Muscle layer of duodenum (tissue), 2 donors: ENCODE data around the gene TIMM13.
A peak's percentile ranks its signal among the peaks of the same experiment; 100 is the strongest.
"Not testable (repeated sequence)": the region's sequence is repeated elsewhere in the genome, so short reads cannot be mapped to it uniquely, and the experiment has no call there.

Experiments
- H3K27ac ChIP-seq: one replicate; pipeline ENCODE4 v1.7.0; 2013; ENCODE audit warnings: mild to moderate bottlenecking, low read length
- H3K27me3 ChIP-seq: one replicate; pipeline ENCODE4 v1.7.0; 2013; ENCODE audit warnings: low read depth, mild to moderate bottlenecking, control low read depth, low read length
- H3K36me3 ChIP-seq, 2 donors: one replicate each; pipeline ENCODE4 v1.7.0; 2013; ENCODE audit warnings: low read length in 2 of 2, control low read depth in 1 of 2, mild to moderate bottlenecking in 1 of 2; ENCODE audit not compliant: insufficient read depth in 2 of 2, control insufficient read depth in 1 of 2
- H3K4me1 ChIP-seq, 2 donors: one replicate each; pipeline ENCODE4 v1.7.0; 2013; ENCODE audit warnings: low read length in 2 of 2, mild to moderate bottlenecking in 2 of 2, control low read depth in 1 of 2, moderate library complexity in 1 of 2; ENCODE audit not compliant: insufficient read depth in 2 of 2, control insufficient read depth in 1 of 2
- H3K4me3 ChIP-seq, 2 donors: one replicate each; pipeline ENCODE4 v1.7.0; 2013; ENCODE audit warnings: low read length in 2 of 2, low read depth in 1 of 2, mild to moderate bottlenecking in 1 of 2
- H3K9me3 ChIP-seq, 2 donors: one replicate each; pipeline ENCODE4 v1.7.0; 2013; ENCODE audit warnings: low read length in 2 of 2, control low read depth in 1 of 2, mild to moderate bottlenecking in 1 of 2; ENCODE audit not compliant: control insufficient read depth in 1 of 2
- donor health status: healthy.

TIMM13 gene

DNA sequence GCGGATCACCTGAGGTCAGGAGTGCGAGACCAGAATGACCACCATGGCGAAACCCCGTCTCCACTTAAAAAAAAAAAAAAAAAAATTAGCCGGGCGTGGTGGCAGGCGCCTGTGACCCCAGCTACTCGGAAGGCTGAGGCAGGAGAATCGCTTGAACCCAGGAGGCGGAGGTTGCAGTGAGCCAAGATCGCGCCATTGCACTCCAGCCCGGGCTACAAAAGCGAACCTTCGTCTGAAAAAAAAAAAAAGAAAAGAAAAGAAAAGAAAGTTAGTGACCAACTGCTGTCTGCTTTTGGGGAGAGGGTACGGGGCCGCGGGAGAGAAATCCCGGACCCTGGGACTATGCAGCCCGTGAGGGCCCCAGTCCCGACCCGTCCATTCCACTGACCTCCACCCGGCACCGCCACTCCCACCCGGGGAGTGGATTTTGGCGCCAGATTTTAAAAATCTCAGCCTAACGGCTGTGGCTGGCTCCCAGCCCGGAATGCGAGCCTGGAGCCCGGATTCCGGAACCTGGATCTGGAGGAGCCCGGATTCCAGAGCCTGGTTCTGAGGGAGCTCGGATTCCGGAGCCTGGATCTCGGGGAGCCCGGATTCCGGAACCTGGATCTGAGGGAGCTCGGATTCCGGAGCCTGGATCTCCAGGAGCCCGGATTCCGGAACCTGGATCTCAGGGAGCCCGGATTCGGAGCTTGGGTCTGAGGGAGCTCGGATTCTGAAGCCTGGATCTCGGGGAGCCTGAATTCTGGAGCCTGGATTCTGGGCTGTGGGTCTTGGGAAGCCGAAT, 35.4 kb upstream of the TIMM13 start:
- H3K9me3 ChIP-seq: no peaks in the 10 kb centered on the region
- no peaks in the 10 kb centered on the region for H3K36me3 ChIP-seq
- no peaks in the 10 kb centered on the region for H3K27me3 ChIP-seq
- peak overlapping the region in 1 of 2 donors; percentile 74 for H3K4me3 ChIP-seq
- peaks cover 0 to 17% of the 10 kb centered on the region in 2 donors for H3K4me1 ChIP-seq
- no peak overlapping the region for H3K27ac ChIP-seq

DNA sequence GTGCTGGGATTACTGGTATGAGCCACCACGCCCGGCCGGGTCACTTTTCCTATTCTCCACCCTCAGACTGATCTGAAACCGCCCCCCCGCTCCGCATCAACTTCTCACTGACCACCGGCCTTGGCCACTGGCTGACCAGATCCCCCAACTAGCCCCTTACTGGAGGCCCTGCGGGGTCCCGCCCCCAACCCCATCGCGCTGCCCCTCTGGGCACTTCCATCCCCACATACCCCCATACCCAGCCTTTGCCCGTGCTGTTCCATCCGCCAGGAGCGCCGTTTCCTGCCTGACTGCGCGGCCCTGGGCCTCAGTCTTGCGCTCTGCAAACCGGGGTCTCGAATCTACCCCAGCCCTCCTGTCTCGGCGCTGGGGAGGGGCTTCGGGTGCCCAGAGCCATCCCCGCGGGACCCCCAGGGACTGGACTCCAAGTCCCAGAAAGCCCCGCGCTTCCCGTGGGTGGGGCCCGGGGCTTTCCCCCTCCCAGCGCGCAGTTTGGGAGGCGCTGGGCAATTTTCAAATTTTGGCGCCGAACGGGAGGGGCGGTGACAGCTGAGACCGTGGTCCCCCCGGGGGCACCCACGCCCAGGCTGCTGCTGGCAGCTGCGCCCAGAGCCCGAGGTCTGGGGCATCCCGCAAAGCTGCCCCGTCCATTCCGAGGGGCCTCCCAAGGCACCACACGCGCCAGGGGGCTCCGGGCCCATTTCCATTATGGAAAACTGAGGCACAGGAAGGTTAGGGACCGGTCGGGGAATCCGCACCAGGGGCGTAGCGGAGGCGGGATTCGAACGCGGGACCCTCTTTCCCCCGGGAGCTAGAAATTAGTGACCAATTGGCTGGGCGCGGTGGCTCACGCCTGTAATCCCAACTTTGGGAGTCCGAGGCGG, 34.6 kb upstream of the TIMM13 start:
- Histone ChIP-seq H3K36me3 (no peaks in the 10 kb centered on the region), H3K27ac (no peak overlapping the region), H3K27me3 (no peaks in the 10 kb centered on the region), H3K9me3 (no peaks in the 10 kb centered on the region), H3K4me3 (peak overlapping the region; percentile 66 to 74), H3K4me1 (peaks cover 0 to 21% of the 10 kb centered on the region in 2 donors)

DNA sequence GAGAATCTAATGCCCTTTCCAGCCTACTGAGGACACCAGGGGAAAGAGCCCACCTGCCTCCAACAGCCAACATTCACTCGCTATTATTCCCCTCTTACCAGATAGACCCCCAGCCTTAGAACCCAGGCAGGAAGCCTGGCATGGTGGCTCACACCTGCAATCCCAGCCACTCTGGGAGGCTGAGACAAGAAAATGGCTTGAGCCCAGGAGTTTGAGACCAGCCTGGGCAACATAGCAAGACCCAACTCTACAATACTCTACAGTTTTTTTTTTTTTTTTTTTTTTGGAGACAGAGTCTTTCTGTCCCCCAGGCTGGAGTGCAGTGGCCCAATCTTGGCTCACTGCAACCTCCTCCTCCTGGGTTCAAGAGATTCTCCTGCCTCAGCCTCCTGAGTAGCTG, 32.9 kb upstream of the TIMM13 start:
- Histone ChIP-seq H3K4me1 (peaks cover 0 to 27% of the 10 kb centered on the region in 2 donors), H3K27me3 (no peaks in the 10 kb centered on the region), H3K36me3 (no peaks in the 10 kb centered on the region), H3K27ac (no peak overlapping the region), H3K9me3 (no peaks in the 10 kb centered on the region), H3K4me3 (no peak overlapping the region)

DNA sequence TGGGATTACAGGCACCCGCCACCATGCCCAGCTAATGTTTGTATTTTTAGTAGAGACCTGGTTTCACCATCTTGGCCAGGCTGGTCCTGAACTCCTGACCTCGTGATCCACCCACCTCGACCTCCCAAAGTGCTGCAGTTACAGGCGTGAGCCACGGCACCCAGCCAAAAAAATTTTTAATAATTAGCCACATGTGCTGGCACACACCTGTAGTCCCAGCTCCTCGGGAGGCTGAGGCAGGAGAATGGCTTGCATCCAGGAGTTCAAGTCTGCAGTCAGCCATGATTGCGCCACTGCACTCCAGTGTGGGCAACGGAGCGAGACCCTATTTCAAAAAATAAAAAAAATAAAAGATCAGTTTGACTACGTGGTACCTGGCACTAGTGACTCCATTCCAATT, 31.4 kb upstream of the TIMM13 start:
- H3K4me3 ChIP-seq, H3K36me3 ChIP-seq, H3K27me3 ChIP-seq, H3K9me3 ChIP-seq, H3K27ac ChIP-seq: not testable (repeated sequence)
- H3K4me1 ChIP-seq: peaks cover 0 to 31% of the 10 kb centered on the region in 2 donors

DNA sequence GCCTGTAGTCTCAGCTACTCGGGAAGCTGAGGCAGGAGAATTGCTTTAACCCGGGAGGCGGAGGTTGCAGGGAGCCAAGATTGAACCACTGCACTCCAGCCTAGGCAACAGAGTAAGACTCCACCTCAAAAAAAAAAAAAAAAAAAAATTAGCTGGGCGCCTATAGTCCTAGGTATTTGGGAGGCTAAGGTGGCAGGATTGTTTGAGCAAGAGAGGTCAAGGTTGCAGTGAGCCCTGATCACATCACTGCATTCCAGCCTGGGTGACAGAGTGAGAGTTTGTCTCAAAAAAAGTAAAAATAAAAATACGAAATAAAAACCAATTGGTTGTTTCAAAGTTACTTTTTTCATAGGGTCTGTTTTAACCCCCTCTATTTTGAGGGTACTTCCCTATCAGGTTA, 30.7 kb upstream of the TIMM13 start:
- Histone ChIP-seq H3K9me3 (no peaks in the 10 kb centered on the region), H3K27me3 (no peaks in the 10 kb centered on the region), H3K4me3 (no peak overlapping the region), H3K4me1 (peaks cover 0 to 31% of the 10 kb centered on the region in 2 donors), H3K27ac (no peak overlapping the region), H3K36me3 (no peaks in the 10 kb centered on the region)

DNA sequence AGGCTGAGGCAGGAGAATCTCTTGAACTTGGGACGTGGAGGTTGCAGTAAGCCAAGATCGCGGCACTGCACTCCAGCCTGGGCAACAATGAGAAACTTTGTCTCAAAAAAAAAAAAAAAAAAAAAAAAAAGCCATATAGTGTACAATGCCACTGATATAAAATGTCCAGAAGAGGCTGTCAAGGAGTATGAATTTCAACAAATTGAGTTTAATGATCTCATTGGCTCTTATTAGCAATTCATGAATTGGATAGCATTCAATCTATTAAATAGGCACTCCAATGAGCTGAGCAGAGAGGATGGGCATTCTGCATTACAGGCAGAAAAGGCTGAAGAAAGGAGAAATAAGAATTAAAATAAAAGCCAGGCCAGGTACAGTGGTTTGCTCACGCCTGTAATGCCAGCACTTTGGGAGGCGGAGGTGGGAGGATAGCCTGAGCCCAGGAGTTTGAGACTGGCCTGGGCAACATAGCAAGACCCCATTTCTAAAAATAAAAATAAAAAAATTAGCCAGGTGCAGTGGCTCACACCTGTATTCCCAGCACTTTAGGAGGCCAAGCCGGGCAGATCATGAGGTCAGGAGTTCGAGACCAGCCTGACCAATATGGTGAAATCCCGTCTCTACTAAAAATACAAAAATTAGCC, 30.1 kb upstream of the TIMM13 start:
- H3K4me3 ChIP-seq: peak overlapping the region; percentile 50 to 56
- no peaks in the 10 kb centered on the region for H3K9me3 ChIP-seq
- H3K27me3 ChIP-seq: no peaks in the 10 kb centered on the region
- peaks cover 0 to 28% of the 10 kb centered on the region in 2 donors for H3K4me1 ChIP-seq
- no peaks in the 10 kb centered on the region for H3K36me3 ChIP-seq
- H3K27ac ChIP-seq: no peak overlapping the region

DNA sequence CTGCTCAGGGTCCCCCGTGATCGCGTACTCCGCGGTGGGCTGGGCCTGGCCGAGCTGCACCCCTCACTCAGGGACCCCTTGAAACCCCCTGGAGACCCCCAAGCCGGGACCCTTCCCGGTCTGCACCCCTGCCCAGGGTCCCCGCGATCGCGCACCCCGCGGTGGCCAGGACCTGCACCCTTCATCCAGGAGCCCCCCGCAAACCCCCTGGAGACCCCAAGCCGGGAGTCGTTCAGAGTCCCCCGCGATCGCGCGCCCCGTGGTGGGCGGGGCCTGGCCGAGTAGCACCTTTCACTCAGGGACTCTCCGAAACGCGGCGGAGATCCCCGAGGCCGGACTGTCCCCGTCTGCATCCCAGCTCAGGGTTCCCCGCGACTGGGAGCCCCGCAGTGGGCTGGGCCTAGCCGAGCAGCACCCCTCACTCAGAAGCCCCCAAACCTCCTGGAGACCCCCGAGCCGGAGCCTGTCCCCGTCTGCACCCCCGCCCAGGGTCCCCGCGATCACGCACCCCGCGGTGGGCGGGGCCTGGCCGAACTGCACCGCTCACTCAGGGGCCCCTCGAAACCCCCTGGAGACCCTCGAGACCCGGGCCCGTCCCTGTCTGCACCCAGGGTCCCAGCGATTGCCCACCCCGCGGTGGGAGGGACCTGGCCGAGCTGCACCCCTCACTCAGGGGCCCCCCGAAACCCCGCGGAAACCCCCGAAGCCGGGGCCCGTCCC, 28.6 kb upstream of the TIMM13 start:
- Histone ChIP-seq H3K36me3 (no peaks in the 10 kb centered on the region), H3K27ac (no peak overlapping the region), H3K4me1 (peaks cover 0 to 14% of the 10 kb centered on the region in 2 donors)

DNA sequence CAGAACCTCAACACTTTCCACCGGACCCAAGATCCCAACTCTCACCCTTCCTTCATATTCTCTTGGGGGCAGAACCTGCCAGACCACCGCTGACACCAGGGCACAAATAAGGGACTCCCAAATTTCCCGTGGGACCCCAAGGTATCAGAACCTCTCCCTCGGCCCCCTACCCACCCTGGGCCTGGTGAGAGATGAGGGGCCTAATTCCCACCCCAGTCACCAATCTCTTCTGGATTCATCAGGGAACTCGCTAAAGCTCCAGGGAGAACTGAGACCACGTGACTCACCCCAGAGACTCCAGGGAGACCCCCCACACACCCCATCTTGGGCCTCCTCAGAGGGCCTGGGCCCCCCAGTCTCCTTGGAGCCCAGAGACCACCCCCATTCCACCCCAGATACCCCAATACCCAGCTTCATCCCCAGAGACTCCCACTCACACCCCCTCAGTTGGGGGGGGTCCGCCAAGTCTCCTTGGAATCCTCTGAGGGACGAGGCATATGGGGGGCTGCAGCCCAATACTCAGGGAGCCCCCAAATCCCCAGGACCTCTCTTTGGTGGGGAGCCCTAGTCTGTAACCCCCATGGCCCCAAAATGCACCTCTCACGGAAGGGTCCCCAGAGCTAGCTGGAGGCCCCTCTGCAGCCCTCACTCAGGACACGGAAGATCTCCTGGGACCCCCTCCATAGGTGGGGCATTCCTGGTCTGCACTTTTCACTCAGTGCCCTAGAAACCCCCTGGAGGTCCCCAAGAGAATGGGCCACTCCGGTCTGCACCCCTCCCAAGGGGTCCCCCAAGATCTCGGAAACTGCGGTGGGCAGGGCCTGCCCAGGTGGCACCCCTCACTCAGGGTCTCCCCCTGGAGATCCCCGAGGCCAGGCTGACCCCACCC, 27.8 kb upstream of the TIMM13 start:
- H3K27ac ChIP-seq: no peak overlapping the region
- H3K4me3 ChIP-seq: peak overlapping the region; percentile 66 to 94
- H3K4me1 ChIP-seq: peaks cover 0 to 14% of the 10 kb centered on the region in 2 donors

More for the DNA sequence above, 28.6 kb upstream of the TIMM13 start:
- H3K9me3 ChIP-seq: no peaks in the 10 kb centered on the region
- H3K27me3 ChIP-seq: no peaks in the 10 kb centered on the region
- H3K4me3 ChIP-seq: peak overlapping the region; percentile 66 to 94

DNA sequence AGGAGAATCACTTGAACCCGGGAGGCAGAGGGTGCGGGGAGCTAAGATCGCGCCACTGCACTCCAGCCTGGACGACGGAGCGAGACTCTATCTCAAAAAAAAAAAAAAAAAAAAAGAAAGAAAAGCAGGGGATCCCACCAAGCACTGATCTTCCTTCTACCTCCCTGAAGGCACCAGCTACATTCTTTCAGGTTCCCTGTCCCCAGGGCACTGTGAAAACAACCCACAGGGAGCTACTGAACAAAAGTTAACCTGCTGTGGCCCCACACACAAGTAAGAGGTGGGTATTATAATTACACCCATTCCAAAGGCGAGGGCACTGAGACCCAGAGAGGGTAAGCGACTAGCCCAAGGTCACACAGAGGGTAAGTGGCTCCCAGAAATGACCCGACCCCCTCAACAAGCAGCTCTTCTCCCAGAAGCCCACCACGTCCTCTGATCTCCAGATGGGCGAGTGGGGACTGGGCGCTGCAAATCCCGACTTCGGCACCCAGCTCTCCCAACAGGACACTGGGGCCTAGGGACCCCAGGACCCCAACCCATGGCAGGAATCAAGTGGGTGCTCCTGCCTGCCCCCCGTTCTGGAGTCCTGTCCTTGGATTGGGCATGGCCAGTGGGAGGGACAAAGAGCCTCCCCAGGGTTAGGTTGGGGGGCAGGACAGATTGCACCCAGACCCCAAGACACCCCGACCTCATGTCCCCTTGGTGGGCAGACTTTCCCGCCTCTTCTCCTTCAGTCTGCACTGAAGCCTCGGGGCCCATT, 27.0 kb upstream of the TIMM13 start:
- Histone ChIP-seq H3K36me3 (no peaks in the 10 kb centered on the region), H3K9me3 (no peaks in the 10 kb centered on the region), H3K27ac (no peak overlapping the region), H3K27me3 (no peaks in the 10 kb centered on the region), H3K4me3 (no peak overlapping the region), H3K4me1 (peaks cover 0 to 14% of the 10 kb centered on the region in 2 donors)

More for the DNA sequence above, 27.8 kb upstream of the TIMM13 start:
- no peaks in the 10 kb centered on the region for H3K9me3 ChIP-seq
- H3K27me3 ChIP-seq: no peaks in the 10 kb centered on the region
- no peaks in the 10 kb centered on the region for H3K36me3 ChIP-seq
